ENCODE data around the gene NANP. TPM values are rescaled to one million over a fixed set of nuclear protein-coding genes. Genes with fewer than 3 reads are reported as not detected.
"Not testable (repeated sequence)": the region's sequence is repeated elsewhere in the genome, so short reads cannot be mapped to it uniquely, and the experiment has no call there.

NANP gene
- polyA plus RNA-seq, 2 of the 4 experiments (the other 2 are of a cell fraction): 11.2 to 11.4 TPM

GRCh38 chr20:25584905-25585704, 38.7 kb downstream of the NANP start, which contains the start of gene NINL:
TSS of gene NINL (minus strand) at chr20:25585531. CDS start at chr20:25526587, 58,944 bp downstream.
- ChIA-PET CTCF (interaction anchor here (0.6 to 2.2 kb wide), 6 partner anchors 11 to 290 kb away, joined by 3 to 6 read pairs (median 3); no protein-coding TSS in a partner anchor), POLR2A (interaction anchor here (0.5 to 1.7 kb wide), 10 partner anchors 11 to 77 kb away, joined by 3 to 11 read pairs (median 3); no protein-coding TSS in a partner anchor)
- H3K9me3 ChIP-seq: no peaks in the 10 kb centered on the region
- TF ChIP-seq FOSL2 (IDR thresholded peaks at IDR 0.05): no peak
- peak; percentile 12; the same call in 1 of the 2 replicates for TF ChIP-seq FOSL2 (CRISPR knock-in tag; IDR thresholded peaks at IDR 0.05)
- TF ChIP-seq CTCF (IDR thresholded peaks at IDR 0.05): no peak
- peak; percentile 84 for TF ChIP-seq E2F6 (IDR thresholded peaks at IDR 0.05; ENCODE audit: borderline replicate concordance, low read depth)
- TF ChIP-seq BCL3 (IDR thresholded peaks at IDR 0.05): peak; percentile 97
- peak; percentile 33; the same call in 1 of the 2 replicates for TF ChIP-seq MYC (IDR thresholded peaks at IDR 0.05; ENCODE audit: borderline replicate concordance, low read length)
- peak; percentile 100 for TF ChIP-seq PHF8 (IDR thresholded peaks at IDR 0.05; ENCODE audit: borderline replicate concordance, low read depth)
- peak; percentile 81 to 97 for TF ChIP-seq JUN (IDR thresholded peaks at IDR 0.05)
- peak; percentile 80 for TF ChIP-seq TP53 (CRISPR knock-in tag; IDR thresholded peaks at IDR 0.05)
- peak; percentile 89 for TF ChIP-seq POLR2A (IDR thresholded peaks at IDR 0.05; ENCODE audit: low read length)
- TF ChIP-seq MAX (IDR thresholded peaks at IDR 0.05): peak; percentile 65; the same call in 1 of the 2 replicates
- TF ChIP-seq ZC3H11A (IDR thresholded peaks at IDR 0.05): no peak
- TF ChIP-seq ZFP36 (IDR thresholded peaks at IDR 0.05; ENCODE audit: borderline replicate concordance, partially characterized antibody): no peak
- peak in 1 of 2 experiments; percentile 44; a peak in 3 of 5 replicates for TF ChIP-seq RAD21 (conservative IDR thresholded peaks at IDR 0.05 in 1 of 2, IDR thresholded peaks at IDR 0.05 in 1 of 2)
- TF ChIP-seq KDM1A (IDR thresholded peaks at IDR 0.05; ENCODE audit: low read depth): no peak
- no peak for TF ChIP-seq REST (IDR thresholded peaks at IDR 0.05)
- TF ChIP-seq ATOH8 (CRISPR knock-in tag; IDR thresholded peaks at IDR 0.05; ENCODE audit: low read depth): peak; percentile 78; the same call in 1 of the 2 replicates
- peak; percentile 83 to 85 for DNase-seq (ENCODE audit: low read depth in 1 of 2, low spot score in 1 of 2)
- 1% methylated on average over 15 of the region's 108 CpGs for WGBS (ENCODE audit: missing lambda C conversion rate)
- H3K4me1 ChIP-seq: peaks cover 33% of the 10 kb centered on the region
- H3K27ac ChIP-seq: peak within 1 kb of the TSS; percentile 88 to 93
- peak; percentile 91 to 93 for ATAC-seq
- H3K4me2 ChIP-seq: peak within 1 kb of the TSS; percentile 78
- peak within 1 kb of the TSS; percentile 71 for H3K4me3 ChIP-seq
- FAIRE-seq: no peak

GRCh38 chr20:25583607-25584006, 40.2 kb downstream of the NANP start:
- DNase-seq (ENCODE audit: low read depth in 1 of 2, low spot score in 1 of 2); FAIRE-seq; H3K9me3 ChIP-seq; ATAC-seq; POLR2A ChIA-PET: not testable (repeated sequence)
- Histone ChIP-seq H3K4me3 (peak overlapping the region; percentile 71; the same call in 2 of the 3 replicates), H3K4me1 (peaks cover 43% of the 10 kb centered on the region), H3K4me2 (peak overlapping the region; percentile 78), H3K27ac (peak overlapping the region in 1 of 2 experiments; percentile 93; a peak in 4 of 6 replicates)
- CTCF ChIA-PET: interaction anchor here (1.1 to 2.2 kb wide), 5 partner anchors 9 to 41 kb away, joined by 3 to 6 read pairs (median 3); no protein-coding TSS in a partner anchor
- 82% methylated on average over 7 of the region's 7 CpGs for WGBS (ENCODE audit: missing lambda C conversion rate)
